ENCODE data around the gene FOXJ3. TPM values are rescaled to one million over a fixed set of nuclear protein-coding genes. Genes with fewer than 3 reads are reported as not detected.
A peak's percentile ranks its signal among the peaks of the same experiment; 100 is the strongest.

FOXJ3 gene
- total and polyA plus RNA-seq, 2 of the 13 experiments (the other 11 are each of a cell fraction or from before 2014, with no cell fraction given): 16.6 to 48.5 TPM

- TF ChIP-seq, protein P1, sequence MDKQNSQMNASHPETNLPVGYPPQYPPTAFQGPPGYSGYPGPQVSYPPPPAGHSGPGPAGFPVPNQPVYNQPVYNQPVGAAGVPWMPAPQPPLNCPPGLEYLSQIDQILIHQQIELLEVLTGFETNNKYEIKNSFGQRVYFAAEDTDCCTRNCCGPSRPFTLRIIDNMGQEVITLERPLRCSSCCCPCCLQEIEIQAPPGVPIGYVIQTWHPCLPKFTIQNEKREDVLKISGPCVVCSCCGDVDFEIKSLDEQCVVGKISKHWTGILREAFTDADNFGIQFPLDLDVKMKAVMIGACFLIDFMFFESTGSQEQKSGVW (CRISPR knock-in tag; IDR thresholded peaks at IDR 0.05; ENCODE audit: borderline replicate concordance): no peak
- TF ChIP-seq ZNF276 (CRISPR knock-in tag; IDR thresholded peaks at IDR 0.05; ENCODE audit: low read depth): no peak
- peak; percentile 61 for TF ChIP-seq FOSL2 (CRISPR knock-in tag; IDR thresholded peaks at IDR 0.05)
- TF ChIP-seq, protein P2, sequence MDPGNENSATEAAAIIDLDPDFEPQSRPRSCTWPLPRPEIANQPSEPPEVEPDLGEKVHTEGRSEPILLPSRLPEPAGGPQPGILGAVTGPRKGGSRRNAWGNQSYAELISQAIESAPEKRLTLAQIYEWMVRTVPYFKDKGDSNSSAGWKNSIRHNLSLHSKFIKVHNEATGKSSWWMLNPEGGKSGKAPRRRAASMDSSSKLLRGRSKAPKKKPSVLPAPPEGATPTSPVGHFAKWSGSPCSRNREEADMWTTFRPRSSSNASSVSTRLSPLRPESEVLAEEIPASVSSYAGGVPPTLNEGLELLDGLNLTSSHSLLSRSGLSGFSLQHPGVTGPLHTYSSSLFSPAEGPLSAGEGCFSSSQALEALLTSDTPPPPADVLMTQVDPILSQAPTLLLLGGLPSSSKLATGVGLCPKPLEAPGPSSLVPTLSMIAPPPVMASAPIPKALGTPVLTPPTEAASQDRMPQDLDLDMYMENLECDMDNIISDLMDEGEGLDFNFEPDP (CRISPR knock-in tag; conservative IDR thresholded peaks at IDR 0.05): no peak
- TF ChIP-seq AHR (CRISPR knock-in tag; IDR thresholded peaks at IDR 0.05): no peak
- TF ChIP-seq MLXIP (CRISPR knock-in tag; IDR thresholded peaks at IDR 0.05; ENCODE audit: borderline replicate concordance): no peak
- TF ChIP-seq MEIS1 (CRISPR knock-in tag; IDR thresholded peaks at IDR 0.05; ENCODE audit: borderline replicate concordance): no peak
- no peak for TF ChIP-seq ZNF101 (CRISPR knock-in tag; IDR thresholded peaks at IDR 0.05; ENCODE audit: borderline replicate concordance, low read depth)
- no peak for TF ChIP-seq ZNF180 (CRISPR knock-in tag; IDR thresholded peaks at IDR 0.05; ENCODE audit: borderline replicate concordance, low read depth)
- peak; percentile 36; the same call in 1 of the 2 replicates for TF ChIP-seq NR2F6 (IDR thresholded peaks at IDR 0.05)
- TF ChIP-seq NR2F6 (CRISPR knock-in tag; IDR thresholded peaks at IDR 0.05): peak; percentile 76
- TF ChIP-seq FUBP1 (CRISPR knock-in tag; IDR thresholded peaks at IDR 0.05; ENCODE audit: borderline replicate concordance): no peak
- TF ChIP-seq ZNF367 (CRISPR knock-in tag; IDR thresholded peaks at IDR 0.05; ENCODE audit: borderline replicate concordance): no peak
- no peak for TF ChIP-seq THAP8 (CRISPR knock-in tag; IDR thresholded peaks at IDR 0.05; ENCODE audit: borderline replicate concordance)
- no peak for TF ChIP-seq PCBP1 (IDR thresholded peaks at IDR 0.05; ENCODE audit: borderline replicate concordance, low read depth, low read length)
- peak; percentile 79 for TF ChIP-seq ZMYM4 (CRISPR knock-in tag; IDR thresholded peaks at IDR 0.05)
- no peak for TF ChIP-seq FOXC1 (CRISPR knock-in tag; IDR thresholded peaks at IDR 0.05; ENCODE audit: borderline replicate concordance)
- no peak for TF ChIP-seq BRF2 (CRISPR knock-in tag; IDR thresholded peaks at IDR 0.05)
- TF ChIP-seq NFYB (CRISPR knock-in tag; IDR thresholded peaks at IDR 0.05): no peak
These were observed 120.6 kb downstream of the FOXJ3 start (continued) for GRCh38 chr1:42214447-42214871.
